ENCODE data around the gene CTSW. TPM values are rescaled to one million over a fixed set of nuclear protein-coding genes. Genes with fewer than 3 reads are reported as not detected.

The CTSW gene
- total and polyA plus RNA-seq, 10 donors = 5.6 to 38.2 (median 23.2) TPM

DNA sequence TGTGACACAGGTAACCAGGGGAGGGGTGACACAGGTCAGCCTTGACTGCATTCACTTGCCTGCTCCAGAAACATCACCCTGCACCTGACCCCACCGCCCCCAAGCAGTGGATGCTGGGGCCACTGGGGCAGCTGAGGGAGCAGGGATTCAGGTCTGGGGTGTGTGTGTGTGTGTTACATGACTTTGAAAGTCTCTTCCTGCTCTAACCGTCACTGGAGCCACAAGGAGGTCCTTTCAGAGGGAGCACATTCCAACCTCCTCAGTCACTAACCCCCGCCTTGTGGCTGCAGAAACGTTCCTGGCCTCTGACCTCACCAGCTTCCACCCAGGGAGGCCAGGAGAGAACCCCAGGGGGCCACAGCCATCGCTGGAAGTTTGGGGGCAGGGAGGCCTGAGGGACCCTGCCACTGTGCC, 23.4 kb downstream of the CTSW start:
- H3K9me3 ChIP-seq = no peaks in the 10 kb centered on the region
- peaks cover 0 to 33% (median 13%) of the 10 kb centered on the region in 7 donors for H3K27me3 ChIP-seq (replicated peaks in 1 of 7)
- H3K36me3 ChIP-seq = no peaks in the 10 kb centered on the region
- H3K4me1 ChIP-seq = peaks cover 10 to 39% (median 25%) of the 10 kb centered on the region in 6 donors
- DNase-seq = no peak
- intact Hi-C loops (cut with DNase I; ENCODE audit: low total_unique reads) = no loop called here
- 16 to 32% (median 22%) methylated on average over 4 to 5 of the region's 5 CpGs for WGBS, 5 donors
- TF ChIP-seq POLR2AphosphoS5 (IDR thresholded peaks at IDR 0.05) (no peak), POLR2A (IDR thresholded peaks at IDR 0.05) (no peak), CTCF (IDR thresholded peaks at IDR 0.05 in 8 of 11, conservative IDR thresholded peaks at IDR 0.05 in 3 of 11) (no peak)
- no peak overlapping the region for H3K27ac ChIP-seq
- H3K4me3 ChIP-seq = no peak overlapping the region

GRCh38 chr11:65903715-65904114, 24.1 kb downstream of the CTSW start:
- Histone ChIP-seq H3K4me3 (no peak overlapping the region), H3K27me3 (replicated peaks in 1 of 7) (peaks cover 0 to 34% (median 13%) of the 10 kb centered on the region in 7 donors), H3K27ac (no peak overlapping the region), H3K4me1 (peaks cover 10 to 32% (median 22%) of the 10 kb centered on the region in 6 donors), H3K36me3 (no peaks in the 10 kb centered on the region), H3K9me3 (no peaks in the 10 kb centered on the region)
- intact Hi-C loops (cut with DNase I; ENCODE audit: low total_unique reads) = no loop called here
- no peak for DNase-seq
- no peak for TF ChIP-seq CTCF (IDR thresholded peaks at IDR 0.05 in 8 of 11, conservative IDR thresholded peaks at IDR 0.05 in 3 of 11)
- TF ChIP-seq POLR2AphosphoS5 (IDR thresholded peaks at IDR 0.05) = no peak
- TF ChIP-seq POLR2A (IDR thresholded peaks at IDR 0.05) = no peak
- WGBS, 5 donors = 77 to 94% (median 84%) methylated on average over 8 of the region's 8 CpGs

GRCh38 chr11:65906602-65907001, 27.0 kb downstream of the CTSW start:
- Histone ChIP-seq H3K4me3 (no peak overlapping the region), H3K9me3 (no peaks in the 10 kb centered on the region), H3K27me3 (replicated peaks in 1 of 7) (peaks cover 0 to 27% (median 0%) of the 10 kb centered on the region in 7 donors), H3K4me1 (peaks cover 3 to 9% (median 5%) of the 10 kb centered on the region in 6 donors), H3K36me3 (no peaks in the 10 kb centered on the region), H3K27ac (no peak overlapping the region)
- TF ChIP-seq POLR2AphosphoS5 (IDR thresholded peaks at IDR 0.05) (no peak), CTCF (IDR thresholded peaks at IDR 0.05 in 8 of 11, conservative IDR thresholded peaks at IDR 0.05 in 3 of 11) (no peak), POLR2A (IDR thresholded peaks at IDR 0.05) (no peak)
- intact Hi-C loops (cut with DNase I; ENCODE audit: low total_unique reads) = no loop called here
- WGBS, 5 donors = 87 to 94% (median 88%) methylated on average over 5 of the region's 5 CpGs
- no peak for DNase-seq

- Histone ChIP-seq H3K27me3 (replicated peaks in 1 of 7) (peaks cover 0 to 24% (median 0%) of the 10 kb centered on the region in 7 donors), H3K4me3 (no peak overlapping the region), H3K36me3 (no peaks in the 10 kb centered on the region), H3K27ac (no peak overlapping the region), H3K4me1 (peaks cover 3 to 18% (median 13%) of the 10 kb centered on the region in 6 donors), H3K9me3 (no peaks in the 10 kb centered on the region)
- DNase-seq = no peak
- TF ChIP-seq CTCF (IDR thresholded peaks at IDR 0.05 in 8 of 11, conservative IDR thresholded peaks at IDR 0.05 in 3 of 11) = no peak
- TF ChIP-seq POLR2A (IDR thresholded peaks at IDR 0.05) = no peak
- TF ChIP-seq POLR2AphosphoS5 (IDR thresholded peaks at IDR 0.05) = no peak
- intact Hi-C loops (cut with DNase I; ENCODE audit: low total_unique reads) = no loop called here
- 77 to 93% (median 86%) methylated on average over 6 of the region's 6 CpGs for WGBS, 5 donors
Measured at GRCh38 chr11:65907878-65908277, 28.2 kb downstream of the CTSW start.

Data from spleen (tissue), 11 donors.